Measurements from ENCODE around the gene SCARB1. TPM values are rescaled to one million over a fixed set of nuclear protein-coding genes. Genes with fewer than 3 reads are reported as not detected.

Gene SCARB1, protein sequence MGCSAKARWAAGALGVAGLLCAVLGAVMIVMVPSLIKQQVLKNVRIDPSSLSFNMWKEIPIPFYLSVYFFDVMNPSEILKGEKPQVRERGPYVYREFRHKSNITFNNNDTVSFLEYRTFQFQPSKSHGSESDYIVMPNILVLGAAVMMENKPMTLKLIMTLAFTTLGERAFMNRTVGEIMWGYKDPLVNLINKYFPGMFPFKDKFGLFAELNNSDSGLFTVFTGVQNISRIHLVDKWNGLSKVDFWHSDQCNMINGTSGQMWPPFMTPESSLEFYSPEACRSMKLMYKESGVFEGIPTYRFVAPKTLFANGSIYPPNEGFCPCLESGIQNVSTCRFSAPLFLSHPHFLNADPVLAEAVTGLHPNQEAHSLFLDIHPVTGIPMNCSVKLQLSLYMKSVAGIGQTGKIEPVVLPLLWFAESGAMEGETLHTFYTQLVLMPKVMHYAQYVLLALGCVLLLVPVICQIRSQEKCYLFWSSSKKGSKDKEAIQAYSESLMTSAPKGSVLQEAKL
- 6.8 and 11.4 TPM in 2 replicates for total RNA-seq

DNA sequence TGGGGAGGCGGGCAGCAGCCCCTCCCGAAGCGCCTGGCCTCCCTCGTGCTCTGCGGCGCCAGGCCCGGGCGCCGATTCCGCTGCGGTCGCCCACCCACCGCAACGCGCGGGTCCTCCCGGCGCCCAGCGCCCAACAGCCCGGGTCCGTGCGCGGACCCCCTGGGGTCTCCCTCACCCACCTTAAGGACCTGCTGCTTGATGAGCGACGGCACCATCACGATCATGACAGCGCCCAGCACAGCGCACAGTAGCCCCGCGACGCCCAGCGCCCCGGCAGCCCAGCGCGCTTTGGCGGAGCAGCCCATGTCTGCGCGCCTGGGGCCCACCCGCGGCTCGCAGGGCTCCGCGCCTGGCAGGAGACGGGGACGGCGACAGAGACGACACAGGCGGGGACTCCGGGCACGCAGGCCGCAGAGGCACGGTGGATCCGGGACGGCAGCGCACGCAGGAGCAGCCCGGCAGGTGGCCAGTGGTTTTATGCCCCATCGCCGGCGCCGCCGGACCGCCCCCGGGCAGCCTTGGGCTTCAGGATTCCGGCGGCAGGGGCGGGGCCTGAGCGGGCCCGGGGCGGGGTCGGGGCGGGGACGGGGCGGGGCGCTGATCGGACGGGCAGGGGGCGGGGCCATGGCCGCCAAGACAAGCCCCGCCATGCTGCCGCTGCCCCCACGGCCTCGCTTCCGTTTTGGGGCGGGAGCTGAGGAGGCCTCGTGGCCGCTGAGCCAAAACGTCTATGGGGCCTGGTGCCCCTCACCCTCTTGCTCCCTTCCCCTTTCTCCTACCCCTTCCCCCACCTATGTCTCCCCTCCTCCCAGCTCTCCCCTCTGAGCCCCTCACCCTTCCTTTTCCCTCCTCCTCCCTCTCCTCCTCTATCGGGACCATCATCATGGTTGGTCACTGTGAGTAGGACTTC is at the start of gene SCARB1:
Gene SCARB1 (minus strand): TSS at position 449 of the 910 bp plus-strand sequence. CDS start 144 bp downstream, at position 305.

Other genes with a start within 250 kb of the SCARB1 start
- 1,185 and 1,355 TPM in 2 replicates for gene UBC, start 50.8 kb upstream of the SCARB1 start, total RNA-seq
- 8.7 and 12.2 TPM in 2 replicates for gene DHX37, start 125.3 kb upstream of the SCARB1 start, total RNA-seq
- 1.6 and 2.2 TPM in 2 replicates for gene BRI3BP, start 129.8 kb upstream of the SCARB1 start, total RNA-seq
- gene AACS, start 201.6 kb upstream of the SCARB1 start, total RNA-seq, result 15.3 and 19.8 TPM in 2 replicates